Measurements from ENCODE around the gene UTS2.

Gene UTS2

GRCh38 chr1:7862211-7863060 is 9.6 kb upstream of the UTS2 start:
- DNase-seq: no peak

- DNase-seq: no peak
These were observed 8.6 kb upstream of the UTS2 start for GRCh38 chr1:7861452-7861851.

- no peak for DNase-seq
These were observed 7.3 kb upstream of the UTS2 start for GRCh38 chr1:7860130-7860529.

DNA sequence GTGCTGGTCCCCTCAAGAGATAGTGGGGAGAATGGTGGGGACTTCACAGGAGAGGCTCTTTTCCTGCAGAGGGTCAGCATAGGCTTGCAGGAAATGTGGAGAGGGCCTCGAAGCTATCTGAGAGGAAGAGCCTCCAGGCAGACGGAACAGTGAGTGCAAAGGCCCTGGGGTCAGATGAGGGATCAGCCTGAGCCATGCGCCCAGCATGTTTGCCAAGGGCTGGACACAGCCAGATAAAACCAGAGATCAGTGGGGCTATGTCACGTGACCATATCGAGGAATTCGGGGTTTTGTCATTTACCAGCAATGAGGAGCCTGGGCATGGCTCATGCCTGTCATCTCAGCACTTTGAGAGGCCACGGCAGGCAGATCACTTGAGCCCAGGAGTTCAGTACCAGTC is 6.5 kb upstream of the UTS2 start:
- DNase-seq: no peak

- no peak for DNase-seq
These were observed 5.1 kb upstream of the UTS2 start for GRCh38 chr1:7857985-7858384.

- no peak for DNase-seq
These were observed 4.1 kb upstream of the UTS2 start for GRCh38 chr1:7857000-7857399.

- no peak for DNase-seq
These were observed 3.5 kb upstream of the UTS2 start for GRCh38 chr1:7856345-7856744.

DNA sequence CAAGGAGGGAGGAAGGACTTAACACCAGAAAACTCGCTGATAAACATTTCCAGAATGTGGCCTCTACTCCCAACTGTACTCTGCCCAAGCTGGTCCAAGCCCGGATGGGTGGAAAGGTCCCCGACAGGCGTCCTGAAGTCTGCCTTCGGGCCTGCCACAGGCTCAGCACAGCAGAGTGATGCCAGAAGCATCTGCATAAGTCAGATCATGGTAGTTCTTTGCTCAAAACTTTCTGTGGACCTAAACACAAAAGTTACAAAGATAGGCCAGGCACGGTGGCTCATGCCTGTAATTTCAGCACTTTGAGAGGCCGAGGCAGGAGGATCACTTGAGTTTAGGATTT is 790 bp upstream of the UTS2 start:
- no peak for DNase-seq

GRCh38 chr1:7850786-7851185 is 2.1 kb downstream of the UTS2 start:
- DNase-seq: no peak

GRCh38 chr1:7847599-7847998 is 5.3 kb downstream of the UTS2 start:
- no peak for DNase-seq

GRCh38 chr1:7846656-7847055 is 6.2 kb downstream of the UTS2 start:
- no peak for DNase-seq

GRCh38 chr1:7845761-7846160 is 7.1 kb downstream of the UTS2 start:
- no peak for DNase-seq

GRCh38 chr1:7842517-7842916 is 10.3 kb downstream of the UTS2 start:
- DNase-seq: no peak

GRCh38 chr1:7839526-7839925 is 13.3 kb downstream of the UTS2 start:
- no peak for DNase-seq

DNA sequence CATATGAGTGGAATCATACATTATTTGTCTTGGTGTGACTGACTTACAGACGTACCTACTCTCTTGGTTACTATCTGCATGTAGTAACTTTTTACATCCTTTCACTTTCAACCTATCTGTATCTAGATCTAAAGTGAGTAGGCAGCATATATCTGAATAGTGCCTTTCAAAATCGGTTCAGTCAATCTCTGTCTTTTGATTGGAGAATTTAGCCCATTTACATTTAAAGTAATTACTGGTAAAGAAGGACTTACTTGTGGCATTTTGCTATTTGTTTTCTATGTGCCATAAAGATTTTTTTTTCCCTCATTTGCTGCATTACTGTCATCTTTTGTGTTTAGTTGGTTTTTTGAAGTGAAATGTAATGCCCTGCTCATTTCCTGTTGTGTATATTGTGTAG is 14.2 kb downstream of the UTS2 start:
- no peak for DNase-seq

- no peak for DNase-seq
These were observed 19.8 kb downstream of the UTS2 start for GRCh38 chr1:7833035-7833434.

GRCh38 chr1:7831458-7831857 is 21.4 kb downstream of the UTS2 start:
- DNase-seq: no peak

DNA sequence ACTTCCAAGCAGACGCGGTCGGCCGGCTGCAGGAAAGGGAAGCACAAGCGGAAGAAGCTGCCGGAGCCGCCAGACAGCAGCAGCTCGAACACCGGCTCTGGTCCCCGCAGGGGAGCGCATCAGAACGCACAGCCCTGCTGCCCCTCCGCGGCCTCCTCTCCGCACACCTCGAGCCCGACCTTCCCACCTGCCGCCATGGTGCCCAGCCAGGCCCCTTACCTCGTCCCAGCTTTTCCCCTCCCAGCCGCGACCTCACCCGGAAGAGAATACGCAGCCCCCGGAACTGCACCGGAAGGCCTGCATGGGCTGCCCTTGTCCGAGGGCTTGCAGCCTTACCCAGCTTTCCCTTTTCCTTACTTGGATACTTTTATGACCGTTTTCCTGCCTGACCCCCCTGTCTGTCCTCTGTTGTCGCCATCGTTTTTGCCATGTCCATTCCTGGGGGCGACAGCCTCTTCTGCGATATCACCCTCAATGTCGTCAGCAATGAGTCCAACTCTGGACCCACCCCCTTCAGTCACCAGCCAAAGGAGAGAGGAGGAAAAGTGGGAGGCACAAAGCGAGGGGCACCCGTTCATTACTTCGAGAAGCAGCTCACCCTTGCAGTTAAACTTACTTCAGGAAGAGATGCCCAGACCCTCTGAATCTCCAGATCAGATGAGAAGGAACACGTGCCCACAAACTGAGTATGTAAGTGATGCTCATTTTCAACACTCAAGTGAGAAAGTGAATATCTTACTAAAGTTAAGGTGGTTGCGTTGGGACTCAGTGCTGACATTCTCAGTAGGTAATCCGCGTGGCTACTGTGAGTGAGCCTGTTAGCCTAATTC is 25.5 kb downstream of the UTS2 start:
- DNase-seq: peak; percentile 30

- no peak for DNase-seq
These were observed 26.5 kb downstream of the UTS2 start for GRCh38 chr1:7826363-7826762.

- no peak for DNase-seq
These were observed 28.2 kb downstream of the UTS2 start for GRCh38 chr1:7824701-7825100.

- DNase-seq: no peak
These were observed 31.6 kb downstream of the UTS2 start for GRCh38 chr1:7821282-7821681.

DNA sequence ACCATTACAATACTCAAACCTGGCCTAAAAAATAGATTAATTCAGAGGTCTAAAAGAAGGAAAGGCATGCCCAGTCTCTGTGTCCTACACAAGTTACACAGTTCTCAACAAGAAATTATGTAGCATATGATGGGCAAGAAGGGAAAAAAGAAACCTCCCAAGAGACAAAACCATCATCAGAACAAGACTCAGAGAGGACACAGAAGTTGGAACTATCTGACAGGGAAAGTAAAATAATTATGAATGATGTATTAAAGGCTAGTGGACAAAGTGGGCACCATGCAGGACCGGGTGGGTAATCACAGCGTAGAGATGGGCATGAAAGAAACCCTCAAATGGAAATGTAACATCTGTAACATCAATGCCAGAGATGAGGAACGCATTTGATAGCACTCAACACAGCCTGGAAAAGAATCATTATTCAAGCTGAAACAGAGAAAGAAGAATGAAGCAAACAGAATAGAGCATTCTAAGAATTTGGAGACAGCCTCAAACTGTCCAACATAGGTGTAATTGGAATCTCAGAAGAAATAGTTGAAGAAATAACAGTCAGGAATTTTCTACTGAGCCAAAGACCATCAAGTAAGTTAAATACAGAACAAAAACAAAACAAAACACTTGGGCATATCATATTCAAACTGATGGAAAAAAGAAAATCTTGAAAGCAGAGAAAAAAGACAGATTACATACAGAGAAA is 39.0 kb downstream of the UTS2 start:
- no peak for DNase-seq

DNA sequence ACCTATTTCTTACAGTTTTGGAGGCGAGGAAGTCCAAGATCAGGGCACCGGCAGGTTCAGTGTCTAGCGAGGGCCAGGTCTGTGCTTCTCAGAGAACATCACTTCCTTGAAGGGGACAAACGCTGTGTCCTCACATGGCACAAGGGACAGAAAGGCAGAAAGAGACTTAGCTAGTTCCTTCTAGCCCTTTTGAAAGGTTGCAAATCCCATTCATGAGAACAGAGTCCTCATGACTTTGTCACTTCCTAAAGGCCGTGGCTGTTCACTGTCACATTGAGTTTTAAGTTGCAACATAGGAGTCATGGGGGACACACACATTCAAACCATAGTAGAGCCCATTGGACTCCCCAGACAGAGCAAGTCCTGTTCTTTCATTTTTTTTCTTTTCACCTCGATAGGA is 41.4 kb downstream of the UTS2 start:
- no peak for DNase-seq

Data from right kidney (tissue), 1 donor.